H9 (cell line): ENCODE measurements around the gene ANKRD36. TPM values are rescaled to one million over a fixed set of nuclear protein-coding genes. Genes with fewer than 3 reads are reported as not detected.
"Not testable (repeated sequence)": the region's sequence is repeated elsewhere in the genome, so short reads cannot be mapped to it uniquely, and the experiment has no call there.

Source experiments
- DNase-seq: peaks from one replicate; pipeline ENCODE4 v3.0.0-alpha.2; 2017
- H2AFZ ChIP-seq: one replicate; pipeline ENCODE4 v1.6.1; 2013; ENCODE audit warnings: mild to moderate bottlenecking, low read length, control low read depth, moderate library complexity
- H2AK5ac ChIP-seq: 2 replicates; pipeline ENCODE4 v1.6.1; 2013; ENCODE audit warnings: low read length, control low read depth, mixed read lengths; ENCODE audit not compliant: insufficient read length
- H2BK120ac ChIP-seq: one replicate; pipeline ENCODE4 v1.6.1; 2013; ENCODE audit warnings: low read depth, mild to moderate bottlenecking, low read length, control low read depth, inconsistent platforms; ENCODE audit not compliant: poor library complexity, severe bottlenecking
- H2BK12ac ChIP-seq: 2 replicates; pipeline ENCODE4 v1.6.1; 2013; ENCODE audit warnings: low read length, control low read depth, mixed read lengths, low read depth; ENCODE audit not compliant: insufficient read length
- H2BK15ac ChIP-seq: 2 replicates; pipeline ENCODE4 v1.6.1; 2013; ENCODE audit warnings: low read depth, low read length, control low read depth
- H2BK20ac ChIP-seq: one replicate; pipeline ENCODE4 v1.6.1; 2013; ENCODE audit warnings: low read depth, mild to moderate bottlenecking, low read length, control low read depth, inconsistent platforms; ENCODE audit not compliant: poor library complexity, severe bottlenecking
- H2BK5ac ChIP-seq: 2 replicates; pipeline ENCODE4 v1.6.1; 2013; ENCODE audit warnings: low read length, control low read depth, mixed read lengths; ENCODE audit not compliant: insufficient read length
- H3K14ac ChIP-seq: 2 replicates; pipeline ENCODE4 v1.6.1; 2013; ENCODE audit warnings: low read length, control low read depth; ENCODE audit not compliant: insufficient read depth
- H3K18ac ChIP-seq: 2 replicates; pipeline ENCODE4 v1.6.1; 2013; ENCODE audit warnings: low read depth, mild to moderate bottlenecking, mixed read lengths, low read length, control low read depth; ENCODE audit not compliant: insufficient read length
- H3K23ac ChIP-seq: 2 replicates; pipeline ENCODE4 v1.6.1; 2013; ENCODE audit warnings: low read length, control low read depth, mixed read lengths, low read depth; ENCODE audit not compliant: insufficient read length
- H3K23me2 ChIP-seq: 2 replicates; pipeline ENCODE4 v1.6.1; 2013; ENCODE audit warnings: low read depth, mild to moderate bottlenecking, mixed read lengths, low read length, control low read depth; ENCODE audit not compliant: insufficient read length, poor library complexity, severe bottlenecking
- H3K27ac ChIP-seq: 2 replicates; pipeline ENCODE4 v1.5.1; 2013; ENCODE audit warnings: low read length, control low read depth, mixed read lengths, low read depth; ENCODE audit not compliant: insufficient read length
- H3K27me3 ChIP-seq: 2 replicates; pipeline ENCODE4 v1.6.1; 2013; ENCODE audit warnings: low read length, control low read depth, inconsistent platforms; ENCODE audit not compliant: insufficient read depth
- H3K4ac ChIP-seq: 2 replicates; pipeline ENCODE4 v1.6.1; 2013; ENCODE audit warnings: low read depth, mild to moderate bottlenecking, control low read depth, inconsistent platforms, low read length, moderate library complexity
- H3K4me1 ChIP-seq: 2 replicates; pipeline ENCODE4 v1.6.1; 2013; ENCODE audit warnings: low read length, control low read depth, inconsistent platforms; ENCODE audit not compliant: insufficient read depth
- H3K4me2 ChIP-seq: 2 replicates; pipeline ENCODE4 v1.6.1; 2013; ENCODE audit warnings: low read length, control low read depth, mixed read lengths; ENCODE audit not compliant: insufficient read length, insufficient read depth
- H3K56ac ChIP-seq: 2 replicates; pipeline ENCODE4 v1.6.1; 2013; ENCODE audit warnings: low read depth, mild to moderate bottlenecking, mixed read lengths, low read length, control low read depth; ENCODE audit not compliant: insufficient read length
- H3K79me1 ChIP-seq: 2 replicates; pipeline ENCODE4 v1.6.1; 2013; ENCODE audit warnings: low read depth, mild to moderate bottlenecking, moderate library complexity, low read length, control low read depth, inconsistent platforms; ENCODE audit not compliant: insufficient read depth, poor library complexity, severe bottlenecking
- H3K79me2 ChIP-seq: 2 replicates; pipeline ENCODE4 v1.6.1; 2013; ENCODE audit warnings: low read length, control low read depth, inconsistent platforms; ENCODE audit not compliant: insufficient read depth
- H3K9ac ChIP-seq: 2 replicates; pipeline ENCODE4 v1.6.1; 2013; ENCODE audit warnings: low read length, control low read depth, mixed read lengths; ENCODE audit not compliant: insufficient read length; ENCODE audit errors: extremely low read depth
- H3K9me3 ChIP-seq: one replicate; pipeline ENCODE4 v1.6.1; 2013; ENCODE audit warnings: low read depth, low read length, inconsistent platforms; ENCODE audit not compliant: control insufficient read depth
- H3T11ph ChIP-seq: one replicate; pipeline ENCODE4 v1.6.1; 2013; ENCODE audit warnings: mild to moderate bottlenecking, low read length, control low read depth, inconsistent platforms
- H4K20me1 ChIP-seq: one replicate; pipeline ENCODE4 v1.6.1; 2013; ENCODE audit not compliant: control insufficient read depth, insufficient read length, insufficient read depth
- H4K5ac ChIP-seq: 2 replicates; pipeline ENCODE4 v1.6.1; 2013; ENCODE audit warnings: low read depth, mild to moderate bottlenecking, mixed read lengths, low read length, control low read depth; ENCODE audit not compliant: insufficient read length
- H4K8ac ChIP-seq: replicated peaks from 2 replicates; pipeline ENCODE4 v1.6.1; 2013; ENCODE audit warnings: low read length, control low read depth, mixed read lengths, low read depth; ENCODE audit not compliant: insufficient read length
- H4K91ac ChIP-seq: 2 replicates; pipeline ENCODE4 v1.6.1; 2013; ENCODE audit warnings: low read depth, mild to moderate bottlenecking, moderate library complexity, mixed read lengths, low read length, control low read depth; ENCODE audit not compliant: insufficient read length
- H3K27ac Mint-ChIP-seq, 3 experiments: 2 replicates in 2 of 3; 3 replicates in 1 of 3; pipeline ENCODE4 v1.8.0; 2020 to 2021; ENCODE audit warnings: mixed read lengths in 3 of 3, mild to moderate bottlenecking in 1 of 3, moderate library complexity in 1 of 3
- H3K27me3 Mint-ChIP-seq: 2 replicates; pipeline ENCODE4 v1.8.0; 2021; ENCODE audit warnings: low read depth, mild to moderate bottlenecking, moderate library complexity, mixed read lengths
- H3K36me3 Mint-ChIP-seq, 3 experiments: 2 replicates in 2 of 3; 3 replicates in 1 of 3; pipeline ENCODE4 v1.8.0; 2020 to 2021; ENCODE audit warnings: low read depth in 3 of 3, mixed read lengths in 3 of 3; ENCODE audit not compliant: insufficient read depth in 1 of 3
- H3K4me1 Mint-ChIP-seq, 2 experiments: 2 replicates each; pipeline ENCODE4 v1.8.0; 2020; ENCODE audit warnings: mixed read lengths in 2 of 2
- H3K4me3 Mint-ChIP-seq, 2 experiments: 2 replicates in 1 of 2; 3 replicates in 1 of 2; pipeline ENCODE4 v1.8.0; 2020 to 2021; ENCODE audit warnings: mild to moderate bottlenecking in 2 of 2, mixed read lengths in 2 of 2, moderate library complexity in 1 of 2
- H3K9me3 Mint-ChIP-seq, 2 experiments: 2 replicates in 1 of 2; 3 replicates in 1 of 2; pipeline ENCODE4 v1.8.0; 2020; ENCODE audit warnings: mild to moderate bottlenecking in 2 of 2, mixed read lengths in 2 of 2, moderate library complexity in 1 of 2
- WGBS: extraction: QIAGEN DNeasy Blood & Tissue Kit; methylation state at CpG from one replicate; pipeline ENCODE4 v1.1.7; 2013; ENCODE audit warnings: missing lambda C conversion rate, low lambda C conversion rate, mixed read lengths; ENCODE audit not compliant: insufficient read length; ENCODE audit errors: extremely low coverage; 5-methylcytosine and 5-hydroxymethylcytosine counted together
- total RNA-seq: library from RNA; stranded (reverse); gene quantifications from 2 replicates; pipeline ENCODE4 v1.2.1, GENCODE V29; 2021
- TF ChIP-seq, protein P1 (sequence below): fragments of 200-600 bp; sonication (generic); conservative IDR thresholded peaks from 3 replicates; pipeline ENCODE4 v1.8.0; 2021; ENCODE audit warnings: antibody characterized with exemption, mild to moderate bottlenecking

Gene ANKRD36
- total RNA-seq, 1 experiment from 2014 or later = 9.8 TPM

DNA sequence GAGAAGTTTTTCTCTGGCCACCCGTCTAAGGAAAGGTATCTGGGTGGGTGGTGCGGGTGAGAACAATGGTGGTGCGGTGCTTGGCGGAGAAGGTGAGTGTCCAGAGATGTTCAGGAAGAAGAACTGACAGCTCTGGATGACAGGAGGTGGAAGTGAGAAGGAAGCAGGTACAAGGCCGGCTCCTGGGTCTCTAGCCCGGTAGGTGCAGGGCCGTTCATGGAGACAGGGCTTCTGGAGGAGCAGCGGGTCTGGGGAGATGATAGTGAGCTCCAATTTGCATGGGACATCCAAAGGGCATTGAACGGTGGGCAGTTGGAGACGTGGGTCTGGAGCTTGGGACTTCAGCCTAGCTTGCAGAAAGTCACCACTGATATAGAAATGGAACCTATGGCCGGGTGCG is 17.3 kb upstream of the ANKRD36 start:
- H3K4me2 ChIP-seq = peak overlapping the region; percentile 58
- H3K18ac ChIP-seq = no peak overlapping the region
- H3K9me3 ChIP-seq = no peaks in the 10 kb centered on the region
- no peak overlapping the region for H4K91ac ChIP-seq
- no peak overlapping the region for H4K8ac ChIP-seq
- H3K14ac ChIP-seq = no peak overlapping the region
- peaks cover 6 to 7% of the 10 kb centered on the region in 2 experiments for H3K4me1 Mint-ChIP-seq
- no CpG with 5 or more reads among the region's 12 CpGs for WGBS
- H4K20me1 ChIP-seq = no peaks in the 10 kb centered on the region
- no peak overlapping the region for H4K5ac ChIP-seq
- H3K27me3 Mint-ChIP-seq = peaks cover 10% of the 10 kb centered on the region
- H3T11ph ChIP-seq = no peak overlapping the region
- no peak overlapping the region for H2BK12ac ChIP-seq
- H3K23ac ChIP-seq = no peak overlapping the region
- no peaks in the 10 kb centered on the region for H3K79me2 ChIP-seq
- H3K4me3 Mint-ChIP-seq = peak overlapping the region; percentile 70 to 83
- no peak overlapping the region; a peak in 1 of 7 replicates for H3K27ac Mint-ChIP-seq
- H2BK5ac ChIP-seq = no peak overlapping the region
- TF ChIP-seq, protein P1, sequence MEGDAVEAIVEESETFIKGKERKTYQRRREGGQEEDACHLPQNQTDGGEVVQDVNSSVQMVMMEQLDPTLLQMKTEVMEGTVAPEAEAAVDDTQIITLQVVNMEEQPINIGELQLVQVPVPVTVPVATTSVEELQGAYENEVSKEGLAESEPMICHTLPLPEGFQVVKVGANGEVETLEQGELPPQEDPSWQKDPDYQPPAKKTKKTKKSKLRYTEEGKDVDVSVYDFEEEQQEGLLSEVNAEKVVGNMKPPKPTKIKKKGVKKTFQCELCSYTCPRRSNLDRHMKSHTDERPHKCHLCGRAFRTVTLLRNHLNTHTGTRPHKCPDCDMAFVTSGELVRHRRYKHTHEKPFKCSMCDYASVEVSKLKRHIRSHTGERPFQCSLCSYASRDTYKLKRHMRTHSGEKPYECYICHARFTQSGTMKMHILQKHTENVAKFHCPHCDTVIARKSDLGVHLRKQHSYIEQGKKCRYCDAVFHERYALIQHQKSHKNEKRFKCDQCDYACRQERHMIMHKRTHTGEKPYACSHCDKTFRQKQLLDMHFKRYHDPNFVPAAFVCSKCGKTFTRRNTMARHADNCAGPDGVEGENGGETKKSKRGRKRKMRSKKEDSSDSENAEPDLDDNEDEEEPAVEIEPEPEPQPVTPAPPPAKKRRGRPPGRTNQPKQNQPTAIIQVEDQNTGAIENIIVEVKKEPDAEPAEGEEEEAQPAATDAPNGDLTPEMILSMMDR = no peak
- H2BK15ac ChIP-seq = no peak overlapping the region
- H3K27ac ChIP-seq = no peak overlapping the region
- no peaks in the 10 kb centered on the region for H3K27me3 ChIP-seq
- no peak overlapping the region for H2BK20ac ChIP-seq
- H3K4me1 ChIP-seq = no peaks in the 10 kb centered on the region
- H3K56ac ChIP-seq = no peak overlapping the region
- no peak overlapping the region for H3K4ac ChIP-seq
- no peak overlapping the region for H2BK120ac ChIP-seq
- H2AFZ ChIP-seq = no peak overlapping the region
- H3K36me3 Mint-ChIP-seq = peaks cover 0 to under 1% (median 0%) of the 10 kb centered on the region in 3 experiments; a peak in 2 of 7 replicates
- H2AK5ac ChIP-seq = no peak overlapping the region
- H3K79me1 ChIP-seq = no peaks in the 10 kb centered on the region
- H3K9me3 Mint-ChIP-seq = peaks cover 5 to 9% of the 10 kb centered on the region in 2 experiments
- no peak for DNase-seq
- H3K9ac ChIP-seq = no peak overlapping the region
- no peaks in the 10 kb centered on the region for H3K23me2 ChIP-seq

GRCh38 chr2:97098786-97099372 is 14.1 kb upstream of the ANKRD36 start:
- peaks cover 11% of the 10 kb centered on the region for H3K27me3 Mint-ChIP-seq
- not testable (repeated sequence) for H4K91ac ChIP-seq, H3K23ac ChIP-seq, H3K27ac ChIP-seq, H3K36me3 Mint-ChIP-seq, H2BK120ac ChIP-seq, H2AK5ac ChIP-seq, H3K4me1 Mint-ChIP-seq, H2BK12ac ChIP-seq, H3K23me2 ChIP-seq, H3K14ac ChIP-seq, H2BK5ac ChIP-seq, H4K5ac ChIP-seq, H3K4ac ChIP-seq, H3K79me2 ChIP-seq, H4K20me1 ChIP-seq, H3K18ac ChIP-seq, H2BK15ac ChIP-seq, H3K79me1 ChIP-seq, H3K4me3 Mint-ChIP-seq, DNase-seq, H2AFZ ChIP-seq, H3K9ac ChIP-seq, H3K4me2 ChIP-seq, H3K4me1 ChIP-seq, H4K8ac ChIP-seq, H2BK20ac ChIP-seq, H3K27ac Mint-ChIP-seq, H3T11ph ChIP-seq, H3K56ac ChIP-seq, H3K9me3 ChIP-seq, H3K27me3 ChIP-seq
- peaks cover 11 to 31% of the 10 kb centered on the region in 2 experiments for H3K9me3 Mint-ChIP-seq
- no CpG with 5 or more reads among the region's 3 CpGs for WGBS
